HCT116 (cell line): ENCODE data around the gene MS4A15. TPM values are rescaled to one million over a fixed set of nuclear protein-coding genes. Genes with fewer than 3 reads are reported as not detected.

ENCODE experiments used
- ATAC-seq: fragments of 200-7000 bp; cut with Tn5 transposase; 2 replicates; pipeline ENCODE4 v1.9.1; 2020; ENCODE audit warnings: mild to moderate bottlenecking, moderate library complexity
- BruUV-seq: library from RNA; stranded (reverse); fragments of 400-500 nt; replicated peaks from 2 replicates; lab custom pipeline; 2021; lab: Mats Ljungman, UMichigan
- CTCF ChIA-PET: fragments of 300-600 bp; sonication (Branson Sonifier 250); formaldehyde crosslinking; loops from one replicate; lab custom pipeline; 2021; ENCODE audit warnings: antibody characterized with exemption; lab: Charles Lee
- POLR2A ChIA-PET: fragments of 300-600, 350-600 bp; sonication (Branson Sonifier 250); formaldehyde crosslinking; loops from one replicate; lab custom pipeline; 2021; ENCODE audit warnings: antibody characterized with exemption; lab: Charles Lee
- RAD21 ChIA-PET, 2 experiments: fragments of 300-600 bp; sonication (Branson Sonifier 250); formaldehyde crosslinking; loops; one replicate each; lab custom pipeline; 2023; ENCODE audit warnings: low total read pairs in 2 of 2; ENCODE audit not compliant: uncharacterized antibody in 2 of 2, unreplicated experiment in 2 of 2, low non-redundant PET in 1 of 2; lab: Charles Lee
- DNase-seq: peaks from one replicate; pipeline ENCODE4 v3.0.0-alpha.2; 2010; ENCODE audit warnings: low read depth, low spot score
- H2AFZ ChIP-seq: fragments of 200-600 bp; shearing (Covaris generic), sonication (generic); 2 replicates; pipeline ENCODE4 v1.6.1; 2017; ENCODE audit warnings: low read depth, mixed run types, mixed read lengths, antibody characterized with exemption, low read length; ENCODE audit not compliant: poor library complexity, severe bottlenecking
- H3K27ac ChIP-seq: 2 replicates; pipeline ENCODE4 v1.5.1; 2012; ENCODE audit warnings: low read depth, low read length
- H3K27me3 ChIP-seq: fragments of 200-600 bp; sonication (generic); 2 replicates; pipeline ENCODE4 v1.6.1; 2016; ENCODE audit warnings: mixed run types, low read length, mixed read lengths; ENCODE audit not compliant: insufficient read depth
- H3K36me3 ChIP-seq, 2 experiments: fragments of 200-500 bp in 1 of 2; fragments of 200-600 bp in 1 of 2; sonication (Bioruptor generic) in 1 of 2; sonication (generic) in 1 of 2; 2 replicates each; pipeline versions ENCODE4 v1.5.1 to v1.6.1; 2014 to 2016; ENCODE audit warnings: low read length in 2 of 2, inconsistent platforms in 1 of 2, mixed read lengths in 1 of 2, mixed run types in 1 of 2; ENCODE audit not compliant: insufficient read depth in 2 of 2, control insufficient read depth in 1 of 2
- H3K4me1 ChIP-seq, 2 experiments: fragments of 200-600 bp in 1 of 2; sonication (generic) in 1 of 2; 2 replicates each; pipeline versions ENCODE4 v1.5.1 to v1.6.1; 2012 to 2017; ENCODE audit warnings: low read length in 2 of 2, inconsistent platforms in 1 of 2, mild to moderate bottlenecking in 1 of 2, mixed read lengths in 1 of 2, mixed run types in 1 of 2, moderate library complexity in 1 of 2; ENCODE audit not compliant: insufficient read depth in 2 of 2, control insufficient read depth in 1 of 2
- H3K4me2 ChIP-seq: fragments of 200-600 bp; sonication (generic); 2 replicates; pipeline ENCODE4 v1.6.1; 2017; ENCODE audit warnings: mixed run types, low read length, mixed read lengths
- H3K4me3 ChIP-seq, 2 experiments: fragments of 200-600 bp in 1 of 2; sonication (generic) in 1 of 2; replicated peaks in 1 of 2; 2 replicates each; pipeline ENCODE4 v1.5.1; 2011 to 2016; ENCODE audit warnings: low read length in 2 of 2, control low read depth in 1 of 2, low read depth in 1 of 2, mild to moderate bottlenecking in 1 of 2, mixed read lengths in 1 of 2, mixed run types in 1 of 2
- H3K79me2 ChIP-seq: fragments of 200-600 bp; sonication (generic); 2 replicates; pipeline ENCODE4 v1.6.1; 2017; ENCODE audit warnings: mild to moderate bottlenecking, mixed run types, low read length, moderate library complexity, mixed read lengths; ENCODE audit not compliant: insufficient read depth
- H3K9ac ChIP-seq: fragments of 200-600 bp; sonication (generic); 2 replicates; pipeline ENCODE4 v1.6.1; 2016; ENCODE audit warnings: low read length, mixed read lengths
- H3K9me2 ChIP-seq: fragments of 200-600 bp; sonication (generic), shearing (Covaris generic); 2 replicates; pipeline ENCODE4 v1.6.1; 2017; ENCODE audit warnings: mixed run types, mild to moderate bottlenecking, moderate library complexity; ENCODE audit not compliant: insufficient read depth
- H3K9me3 ChIP-seq, 2 experiments: fragments of 200-500 bp in 1 of 2; fragments of 200-600 bp in 1 of 2; sonication (Bioruptor generic) in 1 of 2; sonication (generic) in 1 of 2; 2 replicates each; pipeline ENCODE4 v1.6.1; 2014 to 2017; ENCODE audit warnings: low read length in 2 of 2, mixed read lengths in 2 of 2, inconsistent platforms in 1 of 2, low read depth in 1 of 2, mild to moderate bottlenecking in 1 of 2, mixed run types in 1 of 2, moderate library complexity in 1 of 2; ENCODE audit not compliant: control insufficient read depth in 1 of 2, insufficient read depth in 1 of 2
- H4K20me1 ChIP-seq: fragments of 200-600 bp; sonication (generic), shearing (Covaris generic); 2 replicates; pipeline ENCODE4 v1.6.1; 2017; ENCODE audit warnings: mixed run types, mild to moderate bottlenecking, moderate library complexity; ENCODE audit not compliant: insufficient read depth
- ATF3 ChIP-seq: IDR thresholded peaks from 2 replicates; pipeline ENCODE4 v1.6.1; 2012
- CBX3 ChIP-seq: IDR thresholded peaks from 2 replicates; pipeline ENCODE4 v1.6.1; 2012; ENCODE audit warnings: low read depth
- CEBPB ChIP-seq: IDR thresholded peaks from 2 replicates; pipeline ENCODE4 v1.6.1; 2012; ENCODE audit warnings: low read depth
- EGR1 ChIP-seq: IDR thresholded peaks from 2 replicates; pipeline ENCODE4 v1.6.1; 2012; ENCODE audit warnings: low read depth
- EZH2phosphoT487 ChIP-seq: fragments of 200-600 bp; IDR thresholded peaks from 2 replicates; pipeline ENCODE4 v1.6.1; 2018; ENCODE audit warnings: antibody characterized with exemption, borderline replicate concordance
- JUND ChIP-seq: IDR thresholded peaks from 2 replicates; pipeline ENCODE4 v1.6.1; 2012
- ZBTB33 ChIP-seq: IDR thresholded peaks from 2 replicates; pipeline ENCODE4 v1.6.1; 2011; ENCODE audit warnings: mild to moderate bottlenecking, low read length, moderate library complexity; ENCODE audit not compliant: insufficient replicate concordance; ENCODE audit errors: extremely low read depth
- ZFX ChIP-seq: fragments of 450-650 bp; IDR thresholded peaks from 2 replicates; pipeline ENCODE4 v1.6.1; 2017
- intact Hi-C: fragments of 100-400 bp; cut with micrococcal nuclease; formaldehyde crosslinking; loops from 2 replicates; pipeline ENCODE4 v1.10.0; 2022
- total RNA-seq: library from RNA; stranded (reverse); gene quantifications from one replicate; pipeline ENCODE4 v1.2.1, GENCODE V29; 2021; ENCODE audit not compliant: unreplicated experiment
- TF ChIP-seq, protein P1 (sequence below), 3 experiments: fragments of 200-600 bp in 1 of 3; sonication (generic) in 1 of 3; IDR thresholded peaks in 2 of 3; conservative IDR thresholded peaks in 1 of 3; 2 replicates each; pipeline ENCODE4 v1.5.1; 2012 to 2017; ENCODE audit warnings: low read depth in 2 of 3, low read length in 2 of 3, antibody characterized with exemption in 1 of 3, borderline replicate concordance in 1 of 3, control low read depth in 1 of 3, mild to moderate bottlenecking in 1 of 3, mixed read lengths in 1 of 3, mixed run types in 1 of 3, moderate library complexity in 1 of 3; ENCODE audit not compliant: insufficient read depth in 1 of 3
- TF ChIP-seq, protein P2 (sequence below): IDR thresholded peaks from 2 replicates; pipeline ENCODE4 v1.6.1; 2012; ENCODE audit warnings: low read depth

The MS4A15 gene
- total RNA-seq, 1 experiment from 2014 or later = 1.5 TPM

- ChIA-PET POLR2A (no interaction called here), CTCF (no interaction called here), RAD21 (no interaction called here)
- Histone ChIP-seq H3K27ac (no peak overlapping the region), H3K9me3 (no peaks in the 10 kb centered on the region), H2AFZ (no peak overlapping the region), H3K9ac (no peak overlapping the region), H3K27me3 (no peaks in the 10 kb centered on the region), H3K36me3 (no peaks in the 10 kb centered on the region), H3K9me2 (no peaks in the 10 kb centered on the region), H3K4me1 (no peaks in the 10 kb centered on the region), H3K4me3 (no peak overlapping the region), H3K4me2 (no peak overlapping the region), H3K79me2 (no peaks in the 10 kb centered on the region), H4K20me1 (no peaks in the 10 kb centered on the region)
- ATAC-seq (no peak), DNase-seq (no peak)
- no peak for TF ChIP-seq JUND
- no TSS peak for BruUV-seq
- intact Hi-C loops = no loop called here
Measured at GRCh38 chr11:60809691-60810090, 53.0 kb downstream of the MS4A15 start.

GRCh38 chr11:60810151-60810550 lies 53.5 kb downstream of the MS4A15 start:
- no TSS peak for BruUV-seq
- ChIA-PET RAD21 (no interaction called here), POLR2A (no interaction called here), CTCF (no interaction called here)
- no peak overlapping the region for H3K4me2 ChIP-seq
- no peaks in the 10 kb centered on the region for H3K4me1 ChIP-seq
- no peak overlapping the region for H3K4me3 ChIP-seq
- TF ChIP-seq CEBPB = no peak
- TF ChIP-seq, protein P1, sequence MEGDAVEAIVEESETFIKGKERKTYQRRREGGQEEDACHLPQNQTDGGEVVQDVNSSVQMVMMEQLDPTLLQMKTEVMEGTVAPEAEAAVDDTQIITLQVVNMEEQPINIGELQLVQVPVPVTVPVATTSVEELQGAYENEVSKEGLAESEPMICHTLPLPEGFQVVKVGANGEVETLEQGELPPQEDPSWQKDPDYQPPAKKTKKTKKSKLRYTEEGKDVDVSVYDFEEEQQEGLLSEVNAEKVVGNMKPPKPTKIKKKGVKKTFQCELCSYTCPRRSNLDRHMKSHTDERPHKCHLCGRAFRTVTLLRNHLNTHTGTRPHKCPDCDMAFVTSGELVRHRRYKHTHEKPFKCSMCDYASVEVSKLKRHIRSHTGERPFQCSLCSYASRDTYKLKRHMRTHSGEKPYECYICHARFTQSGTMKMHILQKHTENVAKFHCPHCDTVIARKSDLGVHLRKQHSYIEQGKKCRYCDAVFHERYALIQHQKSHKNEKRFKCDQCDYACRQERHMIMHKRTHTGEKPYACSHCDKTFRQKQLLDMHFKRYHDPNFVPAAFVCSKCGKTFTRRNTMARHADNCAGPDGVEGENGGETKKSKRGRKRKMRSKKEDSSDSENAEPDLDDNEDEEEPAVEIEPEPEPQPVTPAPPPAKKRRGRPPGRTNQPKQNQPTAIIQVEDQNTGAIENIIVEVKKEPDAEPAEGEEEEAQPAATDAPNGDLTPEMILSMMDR (IDR thresholded peaks at IDR 0.05 in 2 of 3, conservative IDR thresholded peaks at IDR 0.05 in 1 of 3; ENCODE audit: borderline replicate concordance in 1 of 3, insufficient read depth in 1 of 3, low read depth in 2 of 3, low read length in 2 of 3) = no peak
- TF ChIP-seq, protein P2, sequence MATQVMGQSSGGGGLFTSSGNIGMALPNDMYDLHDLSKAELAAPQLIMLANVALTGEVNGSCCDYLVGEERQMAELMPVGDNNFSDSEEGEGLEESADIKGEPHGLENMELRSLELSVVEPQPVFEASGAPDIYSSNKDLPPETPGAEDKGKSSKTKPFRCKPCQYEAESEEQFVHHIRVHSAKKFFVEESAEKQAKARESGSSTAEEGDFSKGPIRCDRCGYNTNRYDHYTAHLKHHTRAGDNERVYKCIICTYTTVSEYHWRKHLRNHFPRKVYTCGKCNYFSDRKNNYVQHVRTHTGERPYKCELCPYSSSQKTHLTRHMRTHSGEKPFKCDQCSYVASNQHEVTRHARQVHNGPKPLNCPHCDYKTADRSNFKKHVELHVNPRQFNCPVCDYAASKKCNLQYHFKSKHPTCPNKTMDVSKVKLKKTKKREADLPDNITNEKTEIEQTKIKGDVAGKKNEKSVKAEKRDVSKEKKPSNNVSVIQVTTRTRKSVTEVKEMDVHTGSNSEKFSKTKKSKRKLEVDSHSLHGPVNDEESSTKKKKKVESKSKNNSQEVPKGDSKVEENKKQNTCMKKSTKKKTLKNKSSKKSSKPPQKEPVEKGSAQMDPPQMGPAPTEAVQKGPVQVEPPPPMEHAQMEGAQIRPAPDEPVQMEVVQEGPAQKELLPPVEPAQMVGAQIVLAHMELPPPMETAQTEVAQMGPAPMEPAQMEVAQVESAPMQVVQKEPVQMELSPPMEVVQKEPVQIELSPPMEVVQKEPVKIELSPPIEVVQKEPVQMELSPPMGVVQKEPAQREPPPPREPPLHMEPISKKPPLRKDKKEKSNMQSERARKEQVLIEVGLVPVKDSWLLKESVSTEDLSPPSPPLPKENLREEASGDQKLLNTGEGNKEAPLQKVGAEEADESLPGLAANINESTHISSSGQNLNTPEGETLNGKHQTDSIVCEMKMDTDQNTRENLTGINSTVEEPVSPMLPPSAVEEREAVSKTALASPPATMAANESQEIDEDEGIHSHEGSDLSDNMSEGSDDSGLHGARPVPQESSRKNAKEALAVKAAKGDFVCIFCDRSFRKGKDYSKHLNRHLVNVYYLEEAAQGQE = no peak
- no peak for TF ChIP-seq EGR1
- TF ChIP-seq EZH2phosphoT487 = no peak
- TF ChIP-seq ZBTB33 = no peak
- no peak for TF ChIP-seq ZFX
- no peak for TF ChIP-seq CBX3
- no peak for TF ChIP-seq JUND
- no peak for TF ChIP-seq ATF3
- TF ChIP-seq, all 23 proteins: peak for 0
- no peak overlapping the region for H3K27ac ChIP-seq
- intact Hi-C loops = no loop called here
- ATAC-seq (no peak), DNase-seq (no peak)
- no peaks in the 10 kb centered on the region for H3K36me3 ChIP-seq
- H2AFZ ChIP-seq = no peak overlapping the region
- H3K9me3 ChIP-seq = no peaks in the 10 kb centered on the region
- H3K9ac ChIP-seq = no peak overlapping the region
- H3K79me2 ChIP-seq = no peaks in the 10 kb centered on the region
- no peaks in the 10 kb centered on the region for H3K27me3 ChIP-seq
- no peaks in the 10 kb centered on the region for H3K9me2 ChIP-seq
- H4K20me1 ChIP-seq = no peaks in the 10 kb centered on the region
